Stimulated activated effector memory CD8-positive, alpha-beta T cell treated with anti-CD3 and anti-CD28 coated beads, Interleukin-12 subunit alpha, Interleukin-12 subunit beta, amount 100 ng/mL, for 72 hours (primary cell): ENCODE measurements around the gene CENPA.
"Not testable (repeated sequence)": the region's sequence is repeated elsewhere in the genome, so short reads cannot be mapped to it uniquely, and the experiment has no call there.

Experiments used
- ATAC-seq: fragments of 150-1000 bp; cut with Tn5 transposase; 2 replicates; pipeline ENCODE4 v1.10.0; 2021
- DNase-seq, 2 donors: peaks; one replicate each; pipeline ENCODE4 v3.0.0; 2021 to 2022; ENCODE audit warnings: low spot score in 2 of 2
- H3K27ac Mint-ChIP-seq: one replicate; pipeline ENCODE4 v1.8.0; 2022; ENCODE audit warnings: mild to moderate bottlenecking, mixed read lengths
- H3K36me3 Mint-ChIP-seq: one replicate; pipeline ENCODE4 v1.8.0; 2022; ENCODE audit warnings: mild to moderate bottlenecking, mixed read lengths
- H3K4me1 Mint-ChIP-seq: one replicate; pipeline ENCODE4 v1.8.0; 2022; ENCODE audit warnings: mixed read lengths
- H3K4me3 Mint-ChIP-seq: one replicate; pipeline ENCODE4 v1.8.0; 2022; ENCODE audit warnings: mild to moderate bottlenecking, mixed read lengths
- H3K9me3 Mint-ChIP-seq: one replicate; pipeline ENCODE4 v1.8.0; 2022; ENCODE audit warnings: mixed read lengths

Gene CENPA

GRCh38 chr2:26754972-26755670, 30.7 kb upstream of the CENPA start:
- ATAC-seq, result no peak
- no peaks in the 10 kb centered on the region for H3K36me3 Mint-ChIP-seq

GRCh38 chr2:26756337-26756736, 29.5 kb upstream of the CENPA start:
- DNase-seq, result no peak
- ATAC-seq, result no peak
- no peak overlapping the region for H3K4me3 Mint-ChIP-seq
- no peak overlapping the region for H3K27ac Mint-ChIP-seq
- peaks cover 14% of the 10 kb centered on the region for H3K4me1 Mint-ChIP-seq
- no peaks in the 10 kb centered on the region for H3K9me3 Mint-ChIP-seq
- H3K36me3 Mint-ChIP-seq, result no peaks in the 10 kb centered on the region

More at GRCh38 chr2:26754972-26755670, 30.7 kb upstream of the CENPA start:
- no peak overlapping the region for H3K27ac Mint-ChIP-seq
- H3K4me1 Mint-ChIP-seq, result peaks cover 14% of the 10 kb centered on the region
- no peak overlapping the region for H3K4me3 Mint-ChIP-seq
- H3K9me3 Mint-ChIP-seq, result no peaks in the 10 kb centered on the region
- no peak for DNase-seq

DNA sequence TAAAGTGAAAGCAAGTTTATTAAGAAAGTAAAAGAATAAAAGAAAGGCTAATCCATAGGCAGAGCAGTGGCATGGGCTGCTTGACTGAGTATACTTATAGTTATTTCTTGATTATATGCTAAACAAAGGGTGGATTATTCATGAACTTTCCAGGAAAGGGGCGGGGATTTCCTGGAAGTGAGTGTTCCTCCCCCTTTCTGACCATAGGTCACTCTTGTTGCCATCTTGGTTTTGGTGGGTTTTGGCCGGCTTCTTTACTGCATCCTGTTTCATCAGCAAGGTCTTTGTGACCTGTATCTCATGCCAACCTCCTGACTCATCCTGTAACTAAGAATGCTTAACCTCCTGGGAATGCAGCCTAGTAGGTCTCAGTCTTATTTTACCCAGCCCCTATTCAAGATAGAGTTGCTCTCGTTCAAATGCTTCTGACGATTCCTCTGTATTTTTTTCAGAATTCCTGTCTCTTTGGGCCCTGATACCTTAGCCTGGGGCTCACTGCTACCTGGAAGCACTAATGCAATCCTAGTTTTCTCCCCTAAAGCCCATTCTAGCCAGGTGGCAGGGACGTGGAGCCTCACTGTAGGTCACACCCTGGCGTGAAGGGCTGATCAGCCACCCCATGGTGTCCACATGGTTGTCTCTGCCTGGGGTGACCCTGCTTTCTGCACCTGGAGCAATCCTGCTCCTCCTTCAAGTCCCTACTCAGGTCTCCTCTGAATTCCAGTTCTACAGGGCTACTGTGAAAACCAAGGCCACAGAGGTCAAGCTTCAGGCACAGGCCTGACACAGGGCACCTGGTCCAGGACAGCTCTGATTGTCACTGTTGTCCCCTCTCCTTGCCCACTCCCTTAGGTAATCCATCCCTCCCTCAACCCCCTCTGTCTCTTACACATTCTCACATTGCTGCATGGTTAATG, 27.7 kb upstream of the CENPA start:
- H3K27ac Mint-ChIP-seq, result peak overlapping the region; percentile 55
- H3K4me3 Mint-ChIP-seq, result no peak overlapping the region
- H3K36me3 Mint-ChIP-seq, result no peaks in the 10 kb centered on the region
- peak; percentile 73 for ATAC-seq
- peaks cover 14% of the 10 kb centered on the region for H3K4me1 Mint-ChIP-seq
- peak in 1 of 2 donors; percentile 80 for DNase-seq
- no peaks in the 10 kb centered on the region for H3K9me3 Mint-ChIP-seq

DNA sequence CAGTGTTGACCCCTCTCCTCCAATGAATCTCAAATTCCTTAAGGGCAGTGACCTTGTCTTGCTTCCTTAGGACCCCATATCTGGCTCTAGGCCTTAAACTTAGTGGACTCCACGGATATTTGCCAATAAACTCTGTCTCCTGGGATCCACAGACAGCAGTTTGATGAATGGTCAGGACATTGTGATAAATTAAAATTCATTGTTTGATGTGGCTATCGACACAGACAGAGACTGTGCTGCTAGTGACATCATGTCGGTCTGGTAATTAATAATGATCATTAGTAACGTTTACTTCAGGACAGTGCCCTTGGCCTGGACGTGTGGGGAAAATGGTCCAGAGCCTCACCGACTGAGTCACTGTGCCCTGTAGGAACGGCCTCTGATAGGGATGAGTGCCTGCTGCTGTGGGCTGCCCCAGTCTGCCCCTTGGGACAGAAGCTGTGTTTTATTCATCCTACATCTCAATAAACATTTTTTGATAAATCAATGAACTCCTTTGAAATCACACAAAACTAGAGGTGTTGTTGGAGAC, 27.0 kb upstream of the CENPA start:
- ATAC-seq (no peak), DNase-seq (no peak)
- H3K36me3 Mint-ChIP-seq, result peaks cover 3% of the 10 kb centered on the region
- H3K4me3 Mint-ChIP-seq, result no peak overlapping the region
- peak overlapping the region; percentile 55 for H3K27ac Mint-ChIP-seq
- no peaks in the 10 kb centered on the region for H3K9me3 Mint-ChIP-seq
- H3K4me1 Mint-ChIP-seq, result peaks cover 14% of the 10 kb centered on the region

- H3K9me3 Mint-ChIP-seq, result no peaks in the 10 kb centered on the region
- no peak overlapping the region for H3K4me3 Mint-ChIP-seq
- peaks cover 4% of the 10 kb centered on the region for H3K36me3 Mint-ChIP-seq
- no peak for DNase-seq
- peaks cover 19% of the 10 kb centered on the region for H3K4me1 Mint-ChIP-seq
- no peak overlapping the region for H3K27ac Mint-ChIP-seq
- ATAC-seq, result no peak
Measured at GRCh38 chr2:26759845-26760244, 26.0 kb upstream of the CENPA start.

DNA sequence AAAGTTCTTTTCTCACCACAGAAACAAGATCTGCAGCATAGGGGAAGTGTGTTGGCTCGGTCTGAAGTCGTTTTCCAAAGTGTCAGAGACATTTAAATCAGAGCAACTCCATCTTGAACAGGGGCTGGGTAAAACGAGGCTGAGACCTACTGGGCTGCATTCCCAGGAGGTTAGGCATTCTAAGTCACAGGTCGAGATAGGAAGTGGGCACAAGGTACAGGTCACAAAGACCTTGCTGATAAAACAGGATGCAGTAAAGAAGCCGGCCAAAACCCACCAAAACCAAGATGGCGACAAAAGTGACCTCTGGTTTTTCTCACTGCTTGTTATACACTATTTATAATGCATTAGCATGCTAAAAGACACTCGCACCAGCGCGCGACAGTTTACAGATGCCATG, 24.9 kb upstream of the CENPA start:
- not testable (repeated sequence) for H3K27ac Mint-ChIP-seq, DNase-seq, H3K4me3 Mint-ChIP-seq, ATAC-seq, H3K9me3 Mint-ChIP-seq, H3K36me3 Mint-ChIP-seq
- peaks cover 30% of the 10 kb centered on the region for H3K4me1 Mint-ChIP-seq

- Mint-ChIP-seq H3K27ac (no peak overlapping the region), H3K9me3 (no peaks in the 10 kb centered on the region), H3K4me1 (peaks cover 31% of the 10 kb centered on the region), H3K4me3 (peak overlapping the region; percentile 84), H3K36me3 (peaks cover 4% of the 10 kb centered on the region)
- ATAC-seq (no peak), DNase-seq (no peak)
Measured at GRCh38 chr2:26763019-26763418, 22.8 kb upstream of the CENPA start.

GRCh38 chr2:26764078-26764887, 21.6 kb upstream of the CENPA start, which contains the start of gene SLC35F6:
TSS of gene SLC35F6 (plus strand) at chr2:26764284. CDS start at chr2:26764350, 66 bp downstream.
- ATAC-seq (peak; percentile 95), DNase-seq (peak; percentile 84 to 88)
- Mint-ChIP-seq H3K36me3 (peaks cover 10% of the 10 kb centered on the region), H3K4me3 (peak within 1 kb of the TSS; percentile 84), H3K4me1 (peaks cover 30% of the 10 kb centered on the region), H3K9me3 (no peaks in the 10 kb centered on the region), H3K27ac (peak within 1 kb of the TSS; percentile 91)

DNA sequence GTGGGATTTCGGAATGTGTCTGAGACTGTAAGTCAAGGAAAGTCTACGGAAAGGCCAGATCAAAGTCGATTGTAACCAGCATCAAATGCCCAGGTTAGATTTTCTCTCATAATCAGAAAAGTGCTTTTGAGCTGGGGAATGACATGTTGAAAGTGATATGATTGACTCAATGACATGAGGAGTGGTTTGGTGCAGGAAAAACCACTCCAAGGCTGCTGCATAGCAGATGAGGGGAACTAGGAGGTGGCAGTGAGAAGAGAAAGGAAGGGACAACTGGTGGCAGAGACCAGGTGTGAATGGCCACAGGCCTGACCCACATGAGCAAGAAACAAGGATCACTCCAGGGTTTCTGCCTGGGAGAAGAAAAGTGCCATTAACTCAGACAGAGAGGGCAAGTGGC, 20.9 kb upstream of the CENPA start:
- H3K4me1 Mint-ChIP-seq, result peaks cover 36% of the 10 kb centered on the region
- no peak for DNase-seq
- peaks cover 10% of the 10 kb centered on the region for H3K36me3 Mint-ChIP-seq
- peak overlapping the region; percentile 84 for H3K4me3 Mint-ChIP-seq
- H3K27ac Mint-ChIP-seq, result peak overlapping the region; percentile 91
- ATAC-seq, result no peak
- no peaks in the 10 kb centered on the region for H3K9me3 Mint-ChIP-seq

DNA sequence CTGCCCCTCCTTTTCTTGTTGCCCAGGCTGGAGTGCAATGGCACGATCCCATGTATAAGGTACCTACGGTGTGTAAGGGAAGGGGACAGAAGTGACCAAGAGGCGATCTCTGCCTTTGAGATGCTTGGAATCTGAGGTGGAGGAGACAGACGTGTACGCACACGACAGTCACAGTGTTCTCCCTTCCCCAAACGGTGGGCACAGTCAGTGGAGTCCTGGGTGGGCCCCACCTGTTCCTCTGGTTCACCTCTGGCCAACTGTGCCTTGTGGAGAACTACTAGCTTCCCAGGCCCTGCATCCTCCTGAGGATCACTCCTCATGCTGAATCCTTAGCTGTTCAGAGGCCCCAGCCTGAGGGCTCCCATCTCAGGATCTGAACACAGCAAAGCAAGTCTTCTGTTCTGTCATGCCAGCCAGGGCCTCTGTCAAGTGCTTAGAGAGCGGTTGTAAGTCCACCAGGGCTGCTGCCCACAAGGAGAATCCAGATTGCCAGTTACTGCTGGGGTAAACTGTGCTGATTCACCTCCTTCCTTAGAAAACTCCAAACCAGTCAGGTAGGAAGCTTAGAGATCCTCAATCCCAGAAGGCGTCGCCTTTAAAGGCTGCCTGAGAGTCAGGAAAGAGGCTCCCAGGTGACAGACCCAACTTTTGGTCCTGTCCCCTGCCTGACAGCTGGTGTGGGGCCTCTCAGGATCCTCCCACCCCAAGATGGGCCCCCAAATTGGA, 20.2 kb upstream of the CENPA start:
- H3K4me3 Mint-ChIP-seq, result peak overlapping the region; percentile 84
- DNase-seq, result no peak
- ATAC-seq, result no peak
- peak overlapping the region; percentile 91 for H3K27ac Mint-ChIP-seq
- no peaks in the 10 kb centered on the region for H3K9me3 Mint-ChIP-seq
- peaks cover 10% of the 10 kb centered on the region for H3K36me3 Mint-ChIP-seq
- H3K4me1 Mint-ChIP-seq, result peaks cover 38% of the 10 kb centered on the region

- H3K4me3 Mint-ChIP-seq, result no peak overlapping the region
- ATAC-seq, result no peak
- no peaks in the 10 kb centered on the region for H3K9me3 Mint-ChIP-seq
- peaks cover 53% of the 10 kb centered on the region for H3K4me1 Mint-ChIP-seq
- H3K27ac Mint-ChIP-seq, result peak overlapping the region; percentile 69
- H3K36me3 Mint-ChIP-seq, result peaks cover 10% of the 10 kb centered on the region
- no peak for DNase-seq
Measured at GRCh38 chr2:26767129-26767528, 18.7 kb upstream of the CENPA start.

DNA sequence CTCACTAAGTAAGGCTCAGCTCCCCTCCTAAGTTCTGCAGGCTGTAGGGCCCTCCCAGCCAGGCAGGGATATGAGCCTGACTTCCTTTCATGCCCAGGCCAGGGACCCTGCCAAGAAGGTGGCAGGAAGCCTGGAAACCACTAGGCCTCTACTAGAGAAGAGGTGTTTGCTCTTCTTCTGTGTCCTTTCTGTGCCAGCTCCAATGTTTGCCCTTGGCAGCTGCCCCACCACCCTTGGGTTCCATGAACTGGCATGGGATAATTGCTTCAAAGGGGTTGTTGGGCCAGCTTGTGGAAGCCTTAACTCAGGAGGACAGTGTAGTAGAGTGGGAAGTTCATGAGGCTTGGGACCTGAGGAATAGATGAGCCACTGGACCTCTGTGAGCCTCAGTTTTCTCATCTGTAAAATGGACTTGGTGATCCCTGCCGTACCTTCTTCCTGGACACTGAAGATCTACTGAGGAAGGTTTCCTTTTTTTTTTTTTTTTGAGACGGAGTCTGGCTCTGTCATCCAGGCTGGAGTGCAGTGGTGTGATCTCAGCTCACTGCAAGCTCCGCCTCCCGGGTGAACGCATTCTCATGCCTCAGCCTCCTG, 17.9 kb upstream of the CENPA start:
- peak overlapping the region; percentile 69 for H3K27ac Mint-ChIP-seq
- no peak overlapping the region for H3K4me3 Mint-ChIP-seq
- H3K4me1 Mint-ChIP-seq, result peaks cover 61% of the 10 kb centered on the region
- peaks cover 10% of the 10 kb centered on the region for H3K36me3 Mint-ChIP-seq
- DNase-seq (no peak), ATAC-seq (no peak)
- no peaks in the 10 kb centered on the region for H3K9me3 Mint-ChIP-seq

DNA sequence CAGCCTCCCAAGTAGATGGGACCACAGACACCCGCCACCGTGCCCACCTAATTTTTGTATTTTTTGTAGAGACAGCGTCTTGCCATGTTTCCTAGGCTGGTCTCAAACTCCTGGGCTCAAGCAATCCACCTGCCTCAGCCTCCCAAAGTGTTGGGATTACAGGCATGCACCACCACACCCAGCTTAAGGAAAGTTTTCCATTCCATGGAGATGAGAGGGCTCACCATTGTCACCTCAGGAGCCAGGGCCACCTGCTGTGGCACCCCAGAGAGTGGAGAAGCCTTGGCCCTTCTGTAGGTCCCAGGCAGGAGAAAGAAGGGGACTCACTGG, 17.1 kb upstream of the CENPA start:
- Mint-ChIP-seq H3K27ac (peak overlapping the region; percentile 64), H3K9me3 (no peaks in the 10 kb centered on the region), H3K4me1 (peaks cover 61% of the 10 kb centered on the region), H3K36me3 (peaks cover 9% of the 10 kb centered on the region), H3K4me3 (peak overlapping the region; percentile 42)
- DNase-seq (no peak), ATAC-seq (no peak)

DNA sequence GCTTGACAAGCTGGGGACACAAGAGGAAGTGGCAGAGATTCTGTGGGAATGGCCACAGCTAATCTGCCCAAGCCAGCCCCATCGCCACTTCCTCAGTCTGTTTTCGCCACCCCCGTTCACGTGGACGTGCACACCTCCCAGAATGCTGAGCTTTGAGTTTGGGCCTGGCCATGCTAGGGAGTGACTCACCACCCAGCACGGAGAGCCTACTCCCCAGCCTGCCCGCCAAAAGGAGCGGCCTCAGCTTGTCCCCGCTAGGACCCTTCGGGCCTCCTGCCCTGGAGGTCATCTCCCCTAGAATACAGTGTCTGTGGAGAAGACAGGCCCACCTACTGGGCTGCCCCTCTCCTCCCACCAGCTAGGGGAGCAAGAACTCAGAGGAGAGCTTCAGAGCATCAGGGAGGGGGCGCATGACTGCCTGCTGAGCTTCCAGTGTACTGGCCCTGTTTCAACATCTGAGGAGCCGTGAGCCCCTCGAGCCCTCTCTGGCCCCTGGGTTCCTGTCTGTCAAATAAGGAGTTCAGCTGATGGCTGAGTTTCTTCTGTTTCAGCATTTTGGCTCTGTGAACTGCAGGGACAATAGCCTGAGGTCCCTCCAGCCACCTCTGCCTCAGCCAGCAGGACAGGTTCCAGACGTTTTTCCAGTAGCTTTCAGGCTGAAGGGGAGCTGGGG, 16.6 kb upstream of the CENPA start:
- ATAC-seq (peak; percentile 73), DNase-seq (peak in 1 of 2 donors; percentile 64)
- Mint-ChIP-seq H3K4me1 (peaks cover 61% of the 10 kb centered on the region), H3K4me3 (peak overlapping the region; percentile 42), H3K9me3 (no peaks in the 10 kb centered on the region), H3K27ac (peak overlapping the region; percentile 64), H3K36me3 (peaks cover 9% of the 10 kb centered on the region)
